ACC112 (cell line): ENCODE results near the gene AGFG2.

Source experiments
- H2AFZ ChIP-seq: fragments of 200-600 bp; sonication (generic); one replicate; pipeline ENCODE4 v1.6.0; 2017; ENCODE audit warnings: antibody characterized with exemption, low read length; ENCODE audit not compliant: unreplicated experiment
- H3K27ac ChIP-seq: fragments of 200-600 bp; sonication (generic); 2 replicates; pipeline ENCODE4 v1.5.1; 2014; ENCODE audit warnings: low read depth, mild to moderate bottlenecking, antibody characterized with exemption, low read length, moderate library complexity
- H3K27me3 ChIP-seq: fragments of 200-600 bp; sonication (generic); 2 replicates; pipeline ENCODE4 v1.6.1; 2014; ENCODE audit warnings: mild to moderate bottlenecking, antibody characterized with exemption, low read length, moderate library complexity, mixed read lengths; ENCODE audit not compliant: insufficient read depth
- H3K36me3 ChIP-seq: fragments of 200-600 bp; sonication (generic); 2 replicates; pipeline ENCODE4 v1.6.1; 2016; ENCODE audit warnings: mild to moderate bottlenecking, antibody characterized with exemption, low read length, moderate library complexity, mixed read lengths; ENCODE audit not compliant: insufficient read depth
- H3K4me1 ChIP-seq: fragments of 200-600 bp; sonication (generic); one replicate; pipeline ENCODE4 v1.6.1; 2016; ENCODE audit warnings: low read length, mixed read lengths; ENCODE audit not compliant: insufficient read depth, unreplicated experiment, control insufficient read depth
- H3K4me3 ChIP-seq: fragments of 200-600 bp; sonication (generic); 2 replicates; pipeline ENCODE4 v1.5.1; 2014; ENCODE audit warnings: mild to moderate bottlenecking, low read depth, low read length
- H3K79me2 ChIP-seq: fragments of 200-600 bp; sonication (generic); one replicate; pipeline ENCODE4 v1.6.0; 2016; ENCODE audit warnings: low read length; ENCODE audit not compliant: control insufficient read depth, unreplicated experiment, insufficient read depth

AGFG2 gene

GRCh38 chr7:100582041-100582579 is 43.1 kb downstream of the AGFG2 start:
- Histone ChIP-seq H3K27me3 (no peaks in the 10 kb centered on the region), H3K27ac (no peak overlapping the region), H3K79me2 (peaks cover 20% of the 10 kb centered on the region), H2AFZ (no peak overlapping the region), H3K4me1 (peaks cover 12% of the 10 kb centered on the region), H3K4me3 (no peak overlapping the region), H3K36me3 (peaks cover 6% of the 10 kb centered on the region; the same call in 1 of the 2 replicates)

DNA sequence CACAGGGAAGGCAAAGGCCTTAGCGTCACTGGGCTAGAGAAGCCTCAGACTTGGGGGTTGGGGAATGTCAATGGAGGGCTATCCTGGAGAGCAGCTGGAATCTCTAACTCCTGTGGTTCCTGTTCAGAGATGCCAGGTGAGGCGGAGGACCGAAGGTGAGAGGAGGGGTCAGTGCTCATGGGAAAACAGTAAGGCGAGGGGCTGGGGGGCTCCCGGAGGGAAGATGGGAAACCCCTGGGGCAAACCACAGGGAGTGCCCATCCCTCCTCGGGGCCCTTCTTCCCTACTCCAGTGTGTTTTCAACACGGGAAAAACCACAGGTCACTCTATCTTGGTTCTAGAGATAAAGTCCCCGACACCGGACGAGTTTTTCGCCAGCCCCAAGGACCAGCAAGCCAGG is 43.6 kb downstream of the AGFG2 start:
- H3K4me3 ChIP-seq: no peak overlapping the region
- H3K4me1 ChIP-seq: peaks cover 12% of the 10 kb centered on the region
- H3K79me2 ChIP-seq: peaks cover 20% of the 10 kb centered on the region

DNA sequence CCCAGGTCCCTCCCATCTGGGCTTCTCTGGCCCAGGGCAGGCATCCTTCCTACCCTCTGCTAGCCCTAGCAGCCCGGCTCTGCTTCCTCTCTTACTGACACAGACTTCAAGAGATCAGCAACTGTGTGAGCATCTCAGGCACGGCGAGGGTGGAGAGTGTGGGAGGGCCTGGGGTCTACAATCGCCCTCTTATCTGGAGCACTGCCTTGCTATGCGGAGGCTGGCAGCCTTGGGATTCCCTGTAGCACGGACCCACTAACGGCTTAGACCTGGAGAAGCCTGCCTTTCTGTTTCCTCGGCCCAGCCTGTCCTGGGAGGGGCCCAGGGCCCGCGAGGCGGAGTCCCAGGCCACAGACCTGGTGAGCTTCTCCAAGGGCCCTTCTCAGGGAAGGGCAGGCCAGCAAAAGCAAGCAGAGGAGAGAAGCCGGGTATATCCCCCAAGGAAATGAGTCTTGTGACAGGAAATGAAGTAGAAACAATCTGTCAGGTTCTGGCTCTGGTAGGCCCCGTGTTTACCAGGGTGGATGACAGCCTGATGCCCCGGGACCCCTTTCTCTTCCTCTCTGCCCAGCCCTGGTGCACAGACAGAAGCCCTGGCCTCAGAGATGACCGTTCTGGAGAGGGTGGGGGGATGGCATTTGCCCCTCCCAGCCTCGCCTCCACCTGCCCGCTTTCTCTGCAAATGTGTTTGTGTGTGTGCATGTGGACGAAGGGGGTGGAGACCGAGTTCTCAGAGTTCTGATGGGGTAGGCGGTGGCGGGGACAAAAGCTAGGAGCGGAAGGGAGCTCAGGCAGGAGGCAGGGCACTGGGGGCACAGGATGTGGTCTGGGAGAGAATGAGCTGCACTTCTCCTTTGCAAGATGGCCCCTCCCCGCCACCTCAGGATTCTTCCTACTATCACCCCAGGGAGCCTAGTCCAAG is 44.4 kb downstream of the AGFG2 start:
- peaks cover 20% of the 10 kb centered on the region for H3K79me2 ChIP-seq
- H3K4me3 ChIP-seq: peak overlapping the region; percentile 79
- no peaks in the 10 kb centered on the region for H3K27me3 ChIP-seq
- no peak overlapping the region for H2AFZ ChIP-seq
- H3K27ac ChIP-seq: peak overlapping the region; percentile 65
- H3K4me1 ChIP-seq: peaks cover 12% of the 10 kb centered on the region
- peaks cover 6% of the 10 kb centered on the region; the same call in 1 of the 2 replicates for H3K36me3 ChIP-seq

More for the DNA sequence above, 43.6 kb downstream of the AGFG2 start:
- H3K36me3 ChIP-seq: peaks cover 6% of the 10 kb centered on the region; the same call in 1 of the 2 replicates
- peak overlapping the region; percentile 65; the same call in 1 of the 2 replicates for H3K27ac ChIP-seq
- no peaks in the 10 kb centered on the region for H3K27me3 ChIP-seq
- H2AFZ ChIP-seq: no peak overlapping the region

DNA sequence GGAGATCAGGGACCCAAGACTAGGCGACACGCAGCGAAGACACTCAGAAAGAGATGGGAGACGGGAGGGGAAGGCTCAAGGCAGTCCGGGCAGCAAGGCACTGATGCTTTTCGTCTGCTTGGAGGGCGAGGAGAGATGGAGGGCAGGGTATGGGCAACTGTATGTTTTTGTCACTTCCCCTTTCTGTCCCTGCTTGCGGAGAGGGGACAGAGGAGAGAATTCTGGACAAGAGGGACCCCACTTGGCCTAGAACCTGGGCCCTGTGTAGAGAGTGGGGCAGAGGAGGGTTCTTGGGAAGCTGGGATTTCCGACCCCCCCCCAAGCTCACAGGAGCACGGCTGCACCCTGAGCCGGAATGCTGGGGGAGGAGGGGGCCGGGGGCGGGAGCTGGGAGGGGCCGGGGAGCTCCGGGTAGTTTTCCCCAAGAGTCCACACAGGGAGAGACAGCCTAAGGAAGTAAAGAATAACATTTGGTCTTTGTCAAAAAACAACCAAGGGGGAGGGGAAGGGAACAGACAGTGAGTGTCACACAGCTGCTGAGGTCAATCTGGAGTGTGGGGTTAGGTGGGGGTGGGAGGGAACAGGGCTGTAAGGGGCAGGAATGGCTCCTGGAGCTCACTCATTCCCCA is 45.2 kb downstream of the AGFG2 start:
- Histone ChIP-seq H3K27me3 (no peaks in the 10 kb centered on the region), H2AFZ (no peak overlapping the region), H3K36me3 (peaks cover 6% of the 10 kb centered on the region; the same call in 1 of the 2 replicates), H3K4me1 (peaks cover 12% of the 10 kb centered on the region), H3K79me2 (peaks cover 20% of the 10 kb centered on the region), H3K4me3 (peak overlapping the region; percentile 79), H3K27ac (peak overlapping the region; percentile 65)

GRCh38 chr7:100584683-100585510 is 45.9 kb downstream of the AGFG2 start:
- Histone ChIP-seq H3K27me3 (no peaks in the 10 kb centered on the region), H3K4me3 (peak overlapping the region; percentile 79), H3K36me3 (peaks cover 6% of the 10 kb centered on the region; the same call in 1 of the 2 replicates), H3K4me1 (peaks cover 12% of the 10 kb centered on the region), H2AFZ (no peak overlapping the region), H3K27ac (peak overlapping the region; percentile 65), H3K79me2 (peaks cover 20% of the 10 kb centered on the region)

- H3K27me3 ChIP-seq: no peaks in the 10 kb centered on the region
- H3K79me2 ChIP-seq: peaks cover 20% of the 10 kb centered on the region
- H3K36me3 ChIP-seq: peaks cover 3% of the 10 kb centered on the region; the same call in 1 of the 2 replicates
- H3K4me3 ChIP-seq: peak within 1 kb of the TSS; percentile 80
- peak within 1 kb of the TSS; percentile 63 for H2AFZ ChIP-seq
- H3K4me1 ChIP-seq: peaks cover 17% of the 10 kb centered on the region
- H3K27ac ChIP-seq: peak within 1 kb of the TSS; percentile 65
These were observed 46.7 kb downstream of the AGFG2 start, which contains the start of gene LRCH4 for GRCh38 chr7:100585511-100586265. LRCH4 (minus strand) TSS chr7:100586129; CDS start chr7:100586100, 29 bp downstream.

- Histone ChIP-seq H3K4me1 (peaks cover 18% of the 10 kb centered on the region), H3K27ac (peak within 1 kb of the TSS; percentile 65), H2AFZ (peak within 1 kb of the TSS; percentile 63), H3K27me3 (no peaks in the 10 kb centered on the region), H3K79me2 (peaks cover 20% of the 10 kb centered on the region), H3K36me3 (no peaks in the 10 kb centered on the region), H3K4me3 (peak within 1 kb of the TSS; percentile 80)
These were observed 47.4 kb downstream of the AGFG2 start, which contains the start of gene FBXO24 for GRCh38 chr7:100586266-100587025. FBXO24 (plus strand) TSS chr7:100586328; CDS start chr7:100586626, 298 bp downstream.

- H2AFZ ChIP-seq: no peak overlapping the region
- H3K79me2 ChIP-seq: peaks cover 12% of the 10 kb centered on the region
- H3K36me3 ChIP-seq: no peaks in the 10 kb centered on the region
- H3K27me3 ChIP-seq: no peaks in the 10 kb centered on the region
- no peak overlapping the region for H3K4me3 ChIP-seq
- H3K4me1 ChIP-seq: peaks cover 13% of the 10 kb centered on the region
- H3K27ac ChIP-seq: no peak overlapping the region
These were observed 49.4 kb downstream of the AGFG2 start for GRCh38 chr7:100588438-100588837.

GRCh38 chr7:100589341-100589947 is 50.4 kb downstream of the AGFG2 start:
- peaks cover 12% of the 10 kb centered on the region for H3K79me2 ChIP-seq
- no peak overlapping the region for H2AFZ ChIP-seq
- no peaks in the 10 kb centered on the region for H3K36me3 ChIP-seq
- no peaks in the 10 kb centered on the region for H3K27me3 ChIP-seq
- H3K27ac ChIP-seq: no peak overlapping the region
- peaks cover 6% of the 10 kb centered on the region for H3K4me1 ChIP-seq
- H3K4me3 ChIP-seq: no peak overlapping the region
